HCT116 (cell line): Measurements from ENCODE around the gene TANGO6. TPM values are rescaled to one million over a fixed set of nuclear protein-coding genes. Genes with fewer than 3 reads are reported as not detected.

Experiments used
- ATAC-seq: fragments of 200-7000 bp; cut with Tn5 transposase; 2 replicates; pipeline ENCODE4 v1.9.1; 2020; ENCODE audit warnings: mild to moderate bottlenecking, moderate library complexity
- BruUV-seq: library from RNA; stranded (reverse); fragments of 400-500 nt; replicated peaks from 2 replicates; lab custom pipeline; 2021; lab: Mats Ljungman, UMichigan
- CTCF ChIA-PET: fragments of 300-600 bp; sonication (Branson Sonifier 250); formaldehyde crosslinking; loops from one replicate; lab custom pipeline; 2021; ENCODE audit warnings: antibody characterized with exemption; lab: Charles Lee
- POLR2A ChIA-PET: fragments of 300-600, 350-600 bp; sonication (Branson Sonifier 250); formaldehyde crosslinking; loops from one replicate; lab custom pipeline; 2021; ENCODE audit warnings: antibody characterized with exemption; lab: Charles Lee
- RAD21 ChIA-PET, 2 experiments: fragments of 300-600 bp; sonication (Branson Sonifier 250); formaldehyde crosslinking; loops; one replicate each; lab custom pipeline; 2023; ENCODE audit warnings: low total read pairs in 2 of 2; ENCODE audit not compliant: uncharacterized antibody in 2 of 2, unreplicated experiment in 2 of 2, low non-redundant PET in 1 of 2; lab: Charles Lee
- DNase-seq: peaks from one replicate; pipeline ENCODE4 v3.0.0-alpha.2; 2010; ENCODE audit warnings: low read depth, low spot score
- H2AFZ ChIP-seq: fragments of 200-600 bp; shearing (Covaris generic), sonication (generic); 2 replicates; pipeline ENCODE4 v1.6.1; 2017; ENCODE audit warnings: low read depth, mixed run types, mixed read lengths, antibody characterized with exemption, low read length; ENCODE audit not compliant: poor library complexity, severe bottlenecking
- H3K27ac ChIP-seq: 2 replicates; pipeline ENCODE4 v1.5.1; 2012; ENCODE audit warnings: low read depth, low read length
- H3K27me3 ChIP-seq: fragments of 200-600 bp; sonication (generic); 2 replicates; pipeline ENCODE4 v1.6.1; 2016; ENCODE audit warnings: mixed run types, low read length, mixed read lengths; ENCODE audit not compliant: insufficient read depth
- H3K36me3 ChIP-seq, 2 experiments: fragments of 200-500 bp in 1 of 2; fragments of 200-600 bp in 1 of 2; sonication (Bioruptor generic) in 1 of 2; sonication (generic) in 1 of 2; 2 replicates each; pipeline versions ENCODE4 v1.5.1 to v1.6.1; 2014 to 2016; ENCODE audit warnings: low read length in 2 of 2, inconsistent platforms in 1 of 2, mixed read lengths in 1 of 2, mixed run types in 1 of 2; ENCODE audit not compliant: insufficient read depth in 2 of 2, control insufficient read depth in 1 of 2
- H3K4me1 ChIP-seq, 2 experiments: fragments of 200-600 bp in 1 of 2; sonication (generic) in 1 of 2; 2 replicates each; pipeline versions ENCODE4 v1.5.1 to v1.6.1; 2012 to 2017; ENCODE audit warnings: low read length in 2 of 2, inconsistent platforms in 1 of 2, mild to moderate bottlenecking in 1 of 2, mixed read lengths in 1 of 2, mixed run types in 1 of 2, moderate library complexity in 1 of 2; ENCODE audit not compliant: insufficient read depth in 2 of 2, control insufficient read depth in 1 of 2
- H3K4me2 ChIP-seq: fragments of 200-600 bp; sonication (generic); 2 replicates; pipeline ENCODE4 v1.6.1; 2017; ENCODE audit warnings: mixed run types, low read length, mixed read lengths
- H3K4me3 ChIP-seq, 2 experiments: fragments of 200-600 bp in 1 of 2; sonication (generic) in 1 of 2; replicated peaks in 1 of 2; 2 replicates each; pipeline ENCODE4 v1.5.1; 2011 to 2016; ENCODE audit warnings: low read length in 2 of 2, control low read depth in 1 of 2, low read depth in 1 of 2, mild to moderate bottlenecking in 1 of 2, mixed read lengths in 1 of 2, mixed run types in 1 of 2
- H3K79me2 ChIP-seq: fragments of 200-600 bp; sonication (generic); 2 replicates; pipeline ENCODE4 v1.6.1; 2017; ENCODE audit warnings: mild to moderate bottlenecking, mixed run types, low read length, moderate library complexity, mixed read lengths; ENCODE audit not compliant: insufficient read depth
- H3K9ac ChIP-seq: fragments of 200-600 bp; sonication (generic); 2 replicates; pipeline ENCODE4 v1.6.1; 2016; ENCODE audit warnings: low read length, mixed read lengths
- H3K9me2 ChIP-seq: fragments of 200-600 bp; sonication (generic), shearing (Covaris generic); 2 replicates; pipeline ENCODE4 v1.6.1; 2017; ENCODE audit warnings: mixed run types, mild to moderate bottlenecking, moderate library complexity; ENCODE audit not compliant: insufficient read depth
- H3K9me3 ChIP-seq, 2 experiments: fragments of 200-500 bp in 1 of 2; fragments of 200-600 bp in 1 of 2; sonication (Bioruptor generic) in 1 of 2; sonication (generic) in 1 of 2; 2 replicates each; pipeline ENCODE4 v1.6.1; 2014 to 2017; ENCODE audit warnings: low read length in 2 of 2, mixed read lengths in 2 of 2, inconsistent platforms in 1 of 2, low read depth in 1 of 2, mild to moderate bottlenecking in 1 of 2, mixed run types in 1 of 2, moderate library complexity in 1 of 2; ENCODE audit not compliant: control insufficient read depth in 1 of 2, insufficient read depth in 1 of 2
- H4K20me1 ChIP-seq: fragments of 200-600 bp; sonication (generic), shearing (Covaris generic); 2 replicates; pipeline ENCODE4 v1.6.1; 2017; ENCODE audit warnings: mixed run types, mild to moderate bottlenecking, moderate library complexity; ENCODE audit not compliant: insufficient read depth
- SP1 ChIP-seq: IDR thresholded peaks from 2 replicates; pipeline ENCODE4 v1.6.1; 2012; ENCODE audit warnings: low read depth
- SRF ChIP-seq: IDR thresholded peaks from 2 replicates; pipeline ENCODE4 v1.6.1; 2012; ENCODE audit warnings: low read depth
- TCF7L2 ChIP-seq: IDR thresholded peaks from 2 replicates; pipeline ENCODE4 v1.7.0; 2011; ENCODE audit warnings: borderline replicate concordance, inconsistent platforms; ENCODE audit not compliant: insufficient read depth, insufficient read length; ENCODE audit errors: extremely low read depth
- ZNF274 ChIP-seq: fragments of 200-500 bp; sonication (Bioruptor generic); IDR thresholded peaks from 2 replicates; pipeline ENCODE4 v1.6.1; 2014; ENCODE audit warnings: mild to moderate bottlenecking, low read depth, low read length, inconsistent platforms
- intact Hi-C: fragments of 100-400 bp; cut with micrococcal nuclease; formaldehyde crosslinking; loops from 2 replicates; pipeline ENCODE4 v1.10.0; 2022
- total RNA-seq: library from RNA; stranded (reverse); gene quantifications from one replicate; pipeline ENCODE4 v1.2.1, GENCODE V29; 2021; ENCODE audit not compliant: unreplicated experiment
- TF ChIP-seq, protein P1 (sequence below): IDR thresholded peaks from 2 replicates; pipeline ENCODE4 v1.6.1; 2012; ENCODE audit warnings: low read depth
- TF ChIP-seq, protein P2 (sequence below): IDR thresholded peaks from 2 replicates; pipeline ENCODE4 v1.6.1; 2012
- TF ChIP-seq, protein P3 (sequence below), 3 experiments: fragments of 200-600 bp in 1 of 3; sonication (generic) in 1 of 3; IDR thresholded peaks in 2 of 3; conservative IDR thresholded peaks in 1 of 3; 2 replicates each; pipeline ENCODE4 v1.5.1; 2012 to 2017; ENCODE audit warnings: low read depth in 2 of 3, low read length in 2 of 3, antibody characterized with exemption in 1 of 3, borderline replicate concordance in 1 of 3, control low read depth in 1 of 3, mild to moderate bottlenecking in 1 of 3, mixed read lengths in 1 of 3, mixed run types in 1 of 3, moderate library complexity in 1 of 3; ENCODE audit not compliant: insufficient read depth in 1 of 3

The TANGO6 gene
- total RNA-seq, 1 experiment from 2014 or later, result 16.4 TPM

DNA sequence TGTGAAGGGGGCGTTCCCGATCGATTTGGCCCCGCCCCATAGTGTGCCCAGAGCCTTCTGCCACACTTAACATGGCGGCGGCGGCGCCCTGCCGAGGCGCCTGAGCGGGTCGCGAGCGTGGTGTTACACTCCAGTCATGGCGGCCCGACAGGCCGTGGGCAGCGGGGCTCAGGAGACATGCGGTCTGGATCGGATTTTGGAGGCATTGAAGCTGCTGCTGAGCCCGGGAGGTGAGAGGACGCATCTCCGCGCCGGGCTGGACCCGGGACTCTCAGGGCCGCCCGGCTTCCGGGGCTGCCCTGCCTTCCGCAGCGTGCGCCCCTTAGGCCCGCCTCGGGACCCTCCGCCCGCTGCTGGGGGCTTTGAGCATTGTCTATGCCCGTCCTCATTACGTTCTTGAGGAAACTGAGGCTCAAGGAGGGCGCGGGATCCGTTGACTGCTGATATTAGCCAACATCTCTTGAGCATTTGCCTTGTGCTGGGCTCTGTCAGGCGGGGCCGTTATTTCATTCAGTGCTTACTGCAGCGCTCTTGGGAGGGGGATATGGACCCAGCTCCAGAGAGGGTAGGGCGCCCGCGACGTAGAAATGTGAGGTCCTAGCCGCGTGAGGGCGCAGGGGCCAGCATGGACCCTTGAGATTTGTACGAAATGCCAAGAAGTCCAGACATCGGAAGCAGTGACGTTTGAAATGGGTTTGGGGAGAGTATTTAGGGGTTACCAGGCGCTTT is at the start of gene TANGO6 (continued):
- TF ChIP-seq, protein P1, sequence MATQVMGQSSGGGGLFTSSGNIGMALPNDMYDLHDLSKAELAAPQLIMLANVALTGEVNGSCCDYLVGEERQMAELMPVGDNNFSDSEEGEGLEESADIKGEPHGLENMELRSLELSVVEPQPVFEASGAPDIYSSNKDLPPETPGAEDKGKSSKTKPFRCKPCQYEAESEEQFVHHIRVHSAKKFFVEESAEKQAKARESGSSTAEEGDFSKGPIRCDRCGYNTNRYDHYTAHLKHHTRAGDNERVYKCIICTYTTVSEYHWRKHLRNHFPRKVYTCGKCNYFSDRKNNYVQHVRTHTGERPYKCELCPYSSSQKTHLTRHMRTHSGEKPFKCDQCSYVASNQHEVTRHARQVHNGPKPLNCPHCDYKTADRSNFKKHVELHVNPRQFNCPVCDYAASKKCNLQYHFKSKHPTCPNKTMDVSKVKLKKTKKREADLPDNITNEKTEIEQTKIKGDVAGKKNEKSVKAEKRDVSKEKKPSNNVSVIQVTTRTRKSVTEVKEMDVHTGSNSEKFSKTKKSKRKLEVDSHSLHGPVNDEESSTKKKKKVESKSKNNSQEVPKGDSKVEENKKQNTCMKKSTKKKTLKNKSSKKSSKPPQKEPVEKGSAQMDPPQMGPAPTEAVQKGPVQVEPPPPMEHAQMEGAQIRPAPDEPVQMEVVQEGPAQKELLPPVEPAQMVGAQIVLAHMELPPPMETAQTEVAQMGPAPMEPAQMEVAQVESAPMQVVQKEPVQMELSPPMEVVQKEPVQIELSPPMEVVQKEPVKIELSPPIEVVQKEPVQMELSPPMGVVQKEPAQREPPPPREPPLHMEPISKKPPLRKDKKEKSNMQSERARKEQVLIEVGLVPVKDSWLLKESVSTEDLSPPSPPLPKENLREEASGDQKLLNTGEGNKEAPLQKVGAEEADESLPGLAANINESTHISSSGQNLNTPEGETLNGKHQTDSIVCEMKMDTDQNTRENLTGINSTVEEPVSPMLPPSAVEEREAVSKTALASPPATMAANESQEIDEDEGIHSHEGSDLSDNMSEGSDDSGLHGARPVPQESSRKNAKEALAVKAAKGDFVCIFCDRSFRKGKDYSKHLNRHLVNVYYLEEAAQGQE, result no peak

DNA sequence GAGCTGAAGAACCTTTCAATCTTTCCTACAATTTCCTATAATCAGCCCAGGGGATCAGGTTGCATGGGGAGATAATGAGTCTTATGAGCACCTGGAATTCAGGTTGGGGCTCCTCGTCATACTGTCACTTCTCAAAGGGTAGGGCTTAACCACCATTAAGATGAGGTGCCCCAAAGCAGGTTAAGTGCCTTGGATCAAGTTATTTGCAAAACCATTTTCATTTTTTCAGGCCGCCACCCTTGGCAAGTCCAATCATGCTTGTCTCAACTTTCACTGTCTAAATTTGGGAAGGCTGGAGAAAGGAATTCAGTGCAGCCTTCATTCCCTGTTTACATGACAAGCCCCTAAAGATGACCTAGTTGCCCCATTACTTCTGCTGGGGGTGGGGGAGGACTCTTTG is 44.9 kb upstream of the TANGO6 start:
- Histone ChIP-seq H3K27me3 (no peaks in the 10 kb centered on the region), H3K4me3 (no peak overlapping the region)
- intact Hi-C loops, result no loop called here
- TF ChIP-seq, protein P2, sequence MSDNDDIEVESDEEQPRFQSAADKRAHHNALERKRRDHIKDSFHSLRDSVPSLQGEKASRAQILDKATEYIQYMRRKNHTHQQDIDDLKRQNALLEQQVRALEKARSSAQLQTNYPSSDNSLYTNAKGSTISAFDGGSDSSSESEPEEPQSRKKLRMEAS, result no peak
- no peak for TF ChIP-seq SRF
- no peak for TF ChIP-seq TCF7L2
- no peak for TF ChIP-seq ZNF274
- TF ChIP-seq, protein P3, sequence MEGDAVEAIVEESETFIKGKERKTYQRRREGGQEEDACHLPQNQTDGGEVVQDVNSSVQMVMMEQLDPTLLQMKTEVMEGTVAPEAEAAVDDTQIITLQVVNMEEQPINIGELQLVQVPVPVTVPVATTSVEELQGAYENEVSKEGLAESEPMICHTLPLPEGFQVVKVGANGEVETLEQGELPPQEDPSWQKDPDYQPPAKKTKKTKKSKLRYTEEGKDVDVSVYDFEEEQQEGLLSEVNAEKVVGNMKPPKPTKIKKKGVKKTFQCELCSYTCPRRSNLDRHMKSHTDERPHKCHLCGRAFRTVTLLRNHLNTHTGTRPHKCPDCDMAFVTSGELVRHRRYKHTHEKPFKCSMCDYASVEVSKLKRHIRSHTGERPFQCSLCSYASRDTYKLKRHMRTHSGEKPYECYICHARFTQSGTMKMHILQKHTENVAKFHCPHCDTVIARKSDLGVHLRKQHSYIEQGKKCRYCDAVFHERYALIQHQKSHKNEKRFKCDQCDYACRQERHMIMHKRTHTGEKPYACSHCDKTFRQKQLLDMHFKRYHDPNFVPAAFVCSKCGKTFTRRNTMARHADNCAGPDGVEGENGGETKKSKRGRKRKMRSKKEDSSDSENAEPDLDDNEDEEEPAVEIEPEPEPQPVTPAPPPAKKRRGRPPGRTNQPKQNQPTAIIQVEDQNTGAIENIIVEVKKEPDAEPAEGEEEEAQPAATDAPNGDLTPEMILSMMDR (IDR thresholded peaks at IDR 0.05 in 2 of 3, conservative IDR thresholded peaks at IDR 0.05 in 1 of 3; ENCODE audit: borderline replicate concordance in 1 of 3, insufficient read depth in 1 of 3, low read depth in 2 of 3, low read length in 2 of 3), result no peak
- TF ChIP-seq SP1, result no peak
- TF ChIP-seq, all 23 proteins: peak for 0
- ChIA-PET RAD21 (interaction anchor here in 1 of 2 experiments (1.1 kb wide), 1 partner anchor 208 kb away, joined by 3 read pairs; no protein-coding TSS in a partner anchor), POLR2A (no interaction called here), CTCF (interaction anchor here (1.3 kb wide), 1 partner anchor 208 kb away, joined by 8 read pairs; no protein-coding TSS in a partner anchor)
- Histone ChIP-seq H2AFZ (no peak overlapping the region), H3K9me2 (no peaks in the 10 kb centered on the region), H3K4me1 (peaks cover 17 to 24% of the 10 kb centered on the region in 2 experiments), H3K36me3 (peaks cover 3 to 5% of the 10 kb centered on the region in 2 experiments; a peak in 1 of 4 replicates), H3K9ac (no peak overlapping the region), H4K20me1 (no peaks in the 10 kb centered on the region), H3K4me2 (no peak overlapping the region), H3K27ac (no peak overlapping the region), H3K9me3 (no peaks in the 10 kb centered on the region), H3K79me2 (no peaks in the 10 kb centered on the region)
- DNase-seq, result no peak
- BruUV-seq, result no TSS peak
- no peak for ATAC-seq
